Central memory CD8-positive, alpha-beta T cell (primary cell): ENCODE measurements around the gene EGFR.

Source experiments
- ATAC-seq: fragments of 150-1000 bp; cut with Tn5 transposase; replicated peaks from 2 replicates; pipeline ENCODE4 v1.10.0; 2022; ENCODE audit warnings: mild to moderate bottlenecking, moderate FRiP score, moderate number of reproducible peaks; ENCODE audit not compliant: poor library complexity, severe bottlenecking; ENCODE audit errors: extremely low read depth
- DNase-seq, 2 donors: peaks; one replicate each; pipeline ENCODE4 v3.0.0; 2021; ENCODE audit warnings: low spot score in 2 of 2
- H3K27ac Mint-ChIP-seq: one replicate; pipeline ENCODE4 v1.8.0; 2022; ENCODE audit warnings: low read depth, mild to moderate bottlenecking, moderate library complexity, mixed read lengths
- H3K27me3 Mint-ChIP-seq: one replicate; pipeline ENCODE4 v1.8.0; 2022; ENCODE audit warnings: mixed read lengths
- H3K36me3 Mint-ChIP-seq: one replicate; pipeline ENCODE4 v1.8.0; 2022; ENCODE audit warnings: mild to moderate bottlenecking, moderate library complexity, mixed read lengths; ENCODE audit not compliant: insufficient read depth
- H3K4me1 Mint-ChIP-seq: one replicate; pipeline ENCODE4 v1.8.0; 2022; ENCODE audit warnings: mixed read lengths
- H3K4me3 Mint-ChIP-seq: one replicate; pipeline ENCODE4 v1.8.0; 2022; ENCODE audit warnings: mild to moderate bottlenecking, moderate library complexity, mixed read lengths
- H3K9me3 Mint-ChIP-seq: one replicate; pipeline ENCODE4 v1.8.0; 2022; ENCODE audit warnings: mixed read lengths

The EGFR gene

DNA sequence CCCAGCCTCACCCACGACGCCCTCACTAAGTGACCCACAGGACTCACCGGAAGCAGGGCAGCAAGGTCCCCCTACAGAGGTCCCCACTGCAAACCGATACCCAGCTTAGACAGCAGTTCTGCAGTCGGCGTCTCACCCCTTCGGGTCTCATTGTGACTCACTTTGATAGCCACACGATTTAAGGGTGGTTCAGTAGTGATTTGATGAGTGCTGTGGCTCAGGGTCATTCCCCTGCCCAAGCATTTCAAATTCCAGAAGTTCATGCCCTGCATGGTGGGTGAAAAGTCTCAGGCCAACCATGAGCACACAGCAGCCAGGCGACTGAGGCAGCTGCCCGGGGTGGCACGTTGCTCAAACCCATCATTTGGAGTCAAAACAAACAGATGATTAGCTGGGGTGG lies 93.2 kb downstream of the EGFR start:
- Mint-ChIP-seq H3K27me3 (peaks cover 53% of the 10 kb centered on the region), H3K27ac (no peak overlapping the region)

DNA sequence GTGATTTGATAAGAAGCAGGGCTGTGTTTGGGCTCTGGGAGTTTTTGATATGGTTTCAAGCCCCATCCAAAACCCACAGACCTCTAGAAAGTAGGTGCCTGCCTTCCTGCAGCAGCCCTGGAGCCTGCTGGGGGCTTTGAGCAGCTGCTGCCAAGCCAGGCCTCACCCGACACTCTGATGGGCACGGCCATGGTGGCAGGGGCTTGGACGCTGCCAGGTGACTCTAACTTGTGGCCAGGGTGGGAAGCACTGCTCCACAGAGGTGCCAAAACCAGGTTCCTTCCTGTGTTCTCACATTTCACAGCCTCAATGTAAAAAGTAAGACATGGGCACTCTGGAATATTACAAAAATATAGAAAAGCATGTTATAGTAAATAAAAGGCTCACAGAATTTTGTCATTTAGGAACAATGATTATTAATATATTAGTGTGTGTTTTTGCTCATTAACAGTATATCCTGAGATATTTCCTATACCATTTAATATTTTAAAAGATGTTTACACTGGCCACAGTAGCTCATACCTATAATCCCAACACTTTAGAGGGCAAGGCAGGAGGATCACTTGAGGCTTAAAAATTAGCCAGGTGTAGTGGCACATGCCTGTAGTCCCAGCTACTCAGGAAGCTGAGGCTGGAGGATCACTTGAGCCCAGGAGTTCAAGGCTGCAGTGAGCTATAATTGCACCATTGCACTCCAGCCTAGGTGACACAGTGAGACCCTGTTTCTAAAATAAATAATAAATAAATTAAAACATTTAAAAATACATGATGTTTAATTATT lies 95.1 kb downstream of the EGFR start:
- Mint-ChIP-seq H3K27ac (no peak overlapping the region), H3K36me3 (no peaks in the 10 kb centered on the region), H3K4me1 (peaks cover 7% of the 10 kb centered on the region), H3K9me3 (no peaks in the 10 kb centered on the region), H3K27me3 (peaks cover 34% of the 10 kb centered on the region), H3K4me3 (no peak overlapping the region)
- ATAC-seq, result no peak
- DNase-seq, result no peak

More for the DNA sequence above, 93.2 kb downstream of the EGFR start:
- no peak for ATAC-seq
- no peak overlapping the region for H3K4me3 Mint-ChIP-seq
- peaks cover 7% of the 10 kb centered on the region for H3K4me1 Mint-ChIP-seq
- DNase-seq, result no peak
- no peaks in the 10 kb centered on the region for H3K9me3 Mint-ChIP-seq
- H3K36me3 Mint-ChIP-seq, result no peaks in the 10 kb centered on the region

DNA sequence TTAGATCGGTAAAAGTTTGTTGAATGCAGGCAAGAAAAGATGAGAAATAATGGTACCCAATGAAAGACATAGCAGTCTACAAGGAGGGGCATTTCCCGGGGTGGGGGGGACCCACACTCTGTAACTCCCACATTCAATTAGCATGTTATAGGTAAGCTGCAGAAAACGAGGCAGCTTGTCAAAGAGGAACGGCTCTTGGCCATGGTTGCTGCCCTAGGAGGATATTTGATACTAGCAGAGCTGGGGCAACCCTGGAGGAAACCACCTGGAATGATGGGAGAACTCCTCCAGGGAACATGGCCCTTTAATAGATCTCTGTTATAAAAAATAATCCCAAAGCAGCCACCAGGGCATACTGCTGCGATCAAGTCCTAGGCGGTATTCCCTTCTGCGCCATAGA lies 98.5 kb downstream of the EGFR start:
- peaks cover 10% of the 10 kb centered on the region for H3K27me3 Mint-ChIP-seq
- H3K4me3 Mint-ChIP-seq, result no peak overlapping the region
- peaks cover 7% of the 10 kb centered on the region for H3K4me1 Mint-ChIP-seq
- DNase-seq (no peak), ATAC-seq (no peak)
- no peaks in the 10 kb centered on the region for H3K36me3 Mint-ChIP-seq
- no peak overlapping the region for H3K27ac Mint-ChIP-seq
- H3K9me3 Mint-ChIP-seq, result no peaks in the 10 kb centered on the region

DNA sequence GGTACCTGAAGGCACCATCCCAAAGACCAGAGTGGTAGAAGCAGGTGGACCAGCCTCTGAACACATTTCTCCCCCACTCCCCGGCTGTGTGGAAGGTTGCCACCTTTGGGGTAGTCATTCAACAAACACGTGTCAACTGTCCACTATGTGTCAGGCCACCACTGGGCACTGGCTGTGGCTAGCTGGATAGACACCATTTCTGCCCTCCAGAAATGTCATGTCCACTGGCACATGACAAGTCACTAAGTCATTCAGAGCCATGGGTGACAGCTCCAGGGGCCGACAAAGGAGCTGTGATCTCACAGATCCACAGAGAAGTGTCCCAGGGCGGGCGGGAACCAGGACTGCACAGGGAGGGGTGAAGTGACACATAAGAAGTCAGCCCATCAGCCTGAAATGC lies 99.6 kb downstream of the EGFR start:
- H3K4me3 Mint-ChIP-seq, result no peak overlapping the region
- DNase-seq (no peak), ATAC-seq (no peak)
- H3K27me3 Mint-ChIP-seq, result peaks cover 10% of the 10 kb centered on the region
- no peaks in the 10 kb centered on the region for H3K9me3 Mint-ChIP-seq
- no peak overlapping the region for H3K27ac Mint-ChIP-seq
- H3K4me1 Mint-ChIP-seq, result peaks cover 4% of the 10 kb centered on the region
- H3K36me3 Mint-ChIP-seq, result no peaks in the 10 kb centered on the region

DNA sequence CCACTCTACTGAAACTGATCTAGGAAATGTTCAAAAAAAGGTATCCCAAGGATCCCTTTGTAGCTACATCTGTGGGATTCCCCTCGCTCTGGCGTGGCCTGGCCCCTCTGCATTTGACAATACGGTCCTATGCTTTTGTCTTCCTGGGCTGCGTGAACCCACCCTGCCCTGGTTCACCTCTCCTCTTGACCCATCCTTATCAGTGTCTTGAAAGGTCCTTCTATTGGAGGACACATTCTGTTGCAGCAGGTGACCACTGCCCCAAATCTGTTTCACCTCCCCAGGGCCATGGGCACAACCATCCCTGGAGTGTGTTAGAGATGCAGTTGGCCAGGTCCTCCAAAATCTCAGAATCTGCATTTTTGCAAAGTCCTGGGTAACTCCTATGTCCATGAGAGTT lies 100.8 kb downstream of the EGFR start:
- H3K27ac Mint-ChIP-seq, result no peak overlapping the region
- DNase-seq (no peak), ATAC-seq (no peak)
- no peaks in the 10 kb centered on the region for H3K9me3 Mint-ChIP-seq
- H3K36me3 Mint-ChIP-seq, result no peaks in the 10 kb centered on the region
- peaks cover 13% of the 10 kb centered on the region for H3K27me3 Mint-ChIP-seq
- no peaks in the 10 kb centered on the region for H3K4me1 Mint-ChIP-seq
- no peak overlapping the region for H3K4me3 Mint-ChIP-seq

DNA sequence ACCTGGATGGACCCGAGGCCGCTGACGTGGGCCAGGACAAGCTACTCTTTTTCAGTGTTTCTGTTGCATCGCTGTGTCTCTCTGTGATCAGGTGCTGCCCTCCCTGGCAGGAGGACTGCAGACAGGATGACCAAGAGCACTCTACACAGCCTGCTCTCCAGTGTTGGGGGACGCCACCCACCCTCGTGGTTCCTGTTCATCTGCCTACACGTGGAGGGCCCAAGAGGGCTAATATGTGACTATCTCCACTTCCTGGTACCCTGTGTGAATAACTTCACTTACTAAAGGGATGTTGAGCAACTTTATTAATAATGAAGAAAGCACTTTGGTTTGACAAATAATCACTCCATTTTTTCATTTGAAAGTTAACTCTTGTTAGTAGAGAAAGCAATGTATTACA lies 101.3 kb downstream of the EGFR start:
- no peaks in the 10 kb centered on the region for H3K9me3 Mint-ChIP-seq
- no peak for ATAC-seq
- no peak overlapping the region for H3K27ac Mint-ChIP-seq
- peaks cover 18% of the 10 kb centered on the region for H3K27me3 Mint-ChIP-seq
- H3K4me1 Mint-ChIP-seq, result no peaks in the 10 kb centered on the region
- no peak for DNase-seq
- no peak overlapping the region for H3K4me3 Mint-ChIP-seq
- no peaks in the 10 kb centered on the region for H3K36me3 Mint-ChIP-seq

DNA sequence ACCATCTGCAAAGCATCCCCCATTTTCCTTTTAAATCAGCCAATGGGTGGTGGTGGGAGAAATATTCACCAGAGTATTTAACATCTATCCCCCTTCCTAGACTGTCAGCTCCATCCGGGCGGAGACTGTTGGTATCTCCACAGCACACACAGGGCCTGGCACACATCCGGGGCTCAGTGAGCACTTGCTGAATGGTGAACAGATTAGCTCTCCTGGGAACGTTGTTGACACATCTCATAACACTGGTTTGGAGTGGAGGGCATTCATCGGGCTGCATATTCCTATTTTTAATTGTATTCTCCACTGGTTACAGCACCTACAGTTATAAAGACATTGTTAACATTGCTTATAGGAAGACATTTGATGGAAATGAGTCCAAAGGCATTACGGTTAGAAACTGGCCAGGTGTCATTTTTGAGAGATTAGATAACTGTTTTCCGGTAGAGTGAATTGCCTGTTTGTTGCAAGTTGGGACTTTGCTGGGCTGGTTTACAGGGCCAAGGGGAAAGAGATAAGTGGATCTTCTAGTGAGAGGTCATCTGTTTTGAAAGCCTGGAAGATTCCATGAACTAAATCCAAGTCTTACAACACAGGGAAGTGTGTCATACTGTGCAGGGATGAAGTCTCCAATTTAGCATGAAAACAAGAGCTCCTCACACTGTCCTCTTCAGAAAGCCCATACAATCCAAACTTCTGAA lies 101.8 kb downstream of the EGFR start:
- H3K9me3 Mint-ChIP-seq, result no peaks in the 10 kb centered on the region
- H3K4me3 Mint-ChIP-seq, result no peak overlapping the region
- no peaks in the 10 kb centered on the region for H3K4me1 Mint-ChIP-seq
- H3K27me3 Mint-ChIP-seq, result peaks cover 20% of the 10 kb centered on the region
- no peak overlapping the region for H3K27ac Mint-ChIP-seq
- H3K36me3 Mint-ChIP-seq, result no peaks in the 10 kb centered on the region
- DNase-seq (no peak), ATAC-seq (no peak)

DNA sequence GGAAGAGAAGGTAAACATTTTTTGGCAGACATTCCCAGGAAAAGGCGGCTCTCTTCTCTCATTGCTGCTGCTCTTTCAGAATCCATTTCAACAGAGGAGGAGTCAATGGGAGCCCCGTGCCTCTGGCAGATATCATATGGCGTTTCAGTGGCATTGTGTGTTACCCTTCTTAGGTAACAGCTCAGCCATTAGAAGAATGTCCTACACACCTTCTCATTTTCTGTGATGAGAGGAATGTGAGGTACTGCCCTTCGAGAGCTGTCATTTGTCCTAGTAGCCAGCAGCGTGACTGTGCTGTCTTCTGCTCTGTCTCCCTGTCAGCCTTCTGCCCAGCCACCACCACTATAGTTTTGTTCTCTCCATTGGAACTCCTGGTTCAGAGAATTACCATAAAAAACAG lies 102.4 kb downstream of the EGFR start:
- peaks cover 20% of the 10 kb centered on the region for H3K27me3 Mint-ChIP-seq
- H3K36me3 Mint-ChIP-seq, result no peaks in the 10 kb centered on the region
- no peaks in the 10 kb centered on the region for H3K4me1 Mint-ChIP-seq
- H3K4me3 Mint-ChIP-seq, result no peak overlapping the region
- no peaks in the 10 kb centered on the region for H3K9me3 Mint-ChIP-seq
- DNase-seq, result no peak
- H3K27ac Mint-ChIP-seq, result no peak overlapping the region
- ATAC-seq, result no peak

DNA sequence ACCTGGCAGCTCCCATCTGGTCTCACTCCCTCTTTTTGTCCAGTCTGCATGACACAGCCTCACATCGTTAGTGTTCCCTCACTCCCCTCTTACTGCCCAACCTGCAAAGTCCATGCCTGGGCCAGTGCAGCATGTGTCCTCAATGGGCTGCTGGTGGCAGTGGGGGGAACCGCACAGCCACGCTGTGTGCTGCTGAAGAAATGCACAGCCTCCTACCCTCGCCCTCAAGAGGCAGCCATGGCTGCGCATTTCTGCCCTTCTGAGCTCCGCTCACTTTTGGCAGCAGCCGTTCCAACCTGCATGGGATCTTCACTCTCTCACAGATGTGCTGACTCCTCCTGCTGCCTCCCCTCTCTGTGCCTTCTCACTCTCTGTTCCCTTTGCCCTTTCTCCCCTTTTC lies 103.4 kb downstream of the EGFR start:
- Mint-ChIP-seq H3K27me3 (peaks cover 20% of the 10 kb centered on the region), H3K36me3 (no peaks in the 10 kb centered on the region), H3K9me3 (no peaks in the 10 kb centered on the region), H3K4me3 (no peak overlapping the region), H3K4me1 (no peaks in the 10 kb centered on the region), H3K27ac (no peak overlapping the region)
- DNase-seq (no peak), ATAC-seq (no peak)

DNA sequence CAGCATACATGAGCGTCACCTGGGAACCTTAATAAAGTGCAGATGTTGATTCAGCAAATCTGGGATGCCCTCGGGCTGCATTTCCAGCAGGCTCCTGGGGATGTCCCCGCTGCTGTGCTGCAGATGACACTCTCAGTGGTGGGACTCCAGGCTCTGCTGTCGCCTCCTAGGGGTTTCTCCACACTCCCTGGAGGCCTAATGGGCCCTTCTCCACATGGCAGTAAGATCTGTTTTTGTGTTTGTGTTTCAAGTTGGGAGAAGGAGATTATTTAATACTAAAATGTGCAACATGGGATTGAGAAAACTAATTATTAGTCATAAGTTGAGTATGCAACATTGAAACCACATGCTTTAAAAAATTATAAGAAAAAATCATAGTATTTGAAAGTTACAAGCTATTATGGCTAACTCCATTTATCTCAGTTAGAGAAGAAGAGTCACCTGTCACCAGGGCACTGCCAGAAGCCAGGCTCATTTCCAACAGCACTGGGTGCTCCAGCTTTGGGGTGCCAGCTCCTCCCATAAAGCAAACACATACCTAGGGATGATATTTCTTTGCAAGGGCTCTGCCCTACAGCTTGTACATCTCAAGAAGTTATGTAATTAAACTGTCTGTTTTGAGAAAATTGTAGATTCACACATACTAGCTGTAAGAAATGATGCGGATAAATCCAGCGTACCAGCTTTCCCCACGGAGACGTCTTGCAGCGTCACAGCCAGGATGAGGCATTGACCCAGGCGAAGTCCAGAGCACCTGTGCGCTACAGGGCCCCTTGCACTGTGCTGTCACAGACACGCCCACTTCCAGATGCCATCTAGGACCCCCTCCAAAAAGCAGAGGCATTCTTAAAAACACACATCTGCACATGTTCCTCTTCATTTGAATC lies 106.4 kb downstream of the EGFR start:
- ATAC-seq, result no peak
- Mint-ChIP-seq H3K9me3 (no peaks in the 10 kb centered on the region), H3K27me3 (peaks cover 36% of the 10 kb centered on the region), H3K4me1 (no peaks in the 10 kb centered on the region), H3K27ac (no peak overlapping the region), H3K36me3 (no peaks in the 10 kb centered on the region), H3K4me3 (no peak overlapping the region)
- DNase-seq, result no peak

DNA sequence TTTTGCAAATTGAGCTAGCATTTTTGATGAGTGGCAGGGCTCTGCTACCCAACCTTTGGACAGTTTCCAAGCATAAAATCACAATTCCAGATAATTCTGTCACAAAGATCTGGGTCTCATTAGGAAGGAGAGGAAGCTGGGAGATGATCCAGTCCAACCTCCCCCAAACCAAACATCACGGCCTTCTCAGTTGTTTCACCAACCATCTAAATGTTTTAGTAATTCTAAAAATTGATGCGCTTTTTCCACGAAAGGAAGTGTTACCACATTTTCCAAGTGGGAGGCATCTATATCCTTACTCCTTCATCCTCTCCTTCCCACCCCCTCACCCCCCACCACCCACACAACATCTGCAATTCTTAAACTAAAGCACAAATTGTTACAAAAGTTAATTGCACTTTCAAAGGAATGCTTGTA lies 108.3 kb downstream of the EGFR start:
- ATAC-seq (no peak), DNase-seq (no peak)
- Mint-ChIP-seq H3K4me1 (no peaks in the 10 kb centered on the region), H3K4me3 (no peak overlapping the region), H3K36me3 (no peaks in the 10 kb centered on the region), H3K27me3 (peaks cover 42% of the 10 kb centered on the region), H3K27ac (no peak overlapping the region), H3K9me3 (no peaks in the 10 kb centered on the region)

DNA sequence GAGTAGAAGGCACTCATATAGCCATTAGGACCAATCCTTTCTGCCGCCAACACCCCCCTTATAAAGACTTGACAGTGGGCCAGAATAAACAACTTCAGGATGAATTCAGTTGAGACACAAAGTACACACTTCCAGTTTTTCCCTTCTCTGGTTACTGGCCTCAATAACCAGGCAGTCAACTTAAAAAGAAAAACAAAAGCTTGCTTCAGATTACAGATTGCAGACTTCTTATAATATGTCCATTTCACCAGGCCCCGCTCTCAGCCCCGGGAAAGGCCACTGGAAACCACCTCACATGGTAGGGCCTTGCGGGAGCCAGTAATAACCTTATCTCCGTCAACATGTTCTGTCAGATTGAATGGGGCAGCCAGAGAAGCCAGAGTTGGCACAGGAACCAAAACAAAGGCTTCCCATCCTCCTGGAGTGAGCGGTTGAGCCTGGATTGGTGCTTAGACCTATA lies 108.8 kb downstream of the EGFR start:
- H3K27me3 Mint-ChIP-seq, result peaks cover 47% of the 10 kb centered on the region
- no peak overlapping the region for H3K4me3 Mint-ChIP-seq
- no peak for DNase-seq
- H3K27ac Mint-ChIP-seq, result no peak overlapping the region
- ATAC-seq, result no peak
- H3K4me1 Mint-ChIP-seq, result no peaks in the 10 kb centered on the region
- H3K36me3 Mint-ChIP-seq, result no peaks in the 10 kb centered on the region
- no peaks in the 10 kb centered on the region for H3K9me3 Mint-ChIP-seq
